ENCODE data around the gene OAS3.
A peak's percentile ranks its signal among the peaks of the same experiment; 100 is the strongest.
"Not testable (repeated sequence)": the region's sequence is repeated elsewhere in the genome, so short reads cannot be mapped to it uniquely, and the experiment has no call there.

OAS3 gene

DNA sequence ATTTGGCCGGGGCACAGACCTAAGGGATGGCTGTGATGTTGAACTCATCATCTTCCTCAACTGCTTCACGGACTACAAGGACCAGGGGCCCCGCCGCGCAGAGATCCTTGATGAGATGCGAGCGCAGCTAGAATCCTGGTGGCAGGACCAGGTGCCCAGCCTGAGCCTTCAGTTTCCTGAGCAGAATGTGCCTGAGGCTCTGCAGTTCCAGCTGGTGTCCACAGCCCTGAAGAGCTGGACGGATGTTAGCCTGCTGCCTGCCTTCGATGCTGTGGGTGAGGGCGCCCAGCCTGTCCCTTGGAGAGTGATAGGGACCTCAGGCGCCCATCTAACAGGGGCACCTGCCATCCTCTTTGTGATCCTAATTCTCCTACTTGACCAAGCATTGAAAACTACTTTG lies 12.4 kb downstream of the OAS3 start:
- no peak for DNase-seq (ENCODE audit: low read depth in 2 of 2)

DNA sequence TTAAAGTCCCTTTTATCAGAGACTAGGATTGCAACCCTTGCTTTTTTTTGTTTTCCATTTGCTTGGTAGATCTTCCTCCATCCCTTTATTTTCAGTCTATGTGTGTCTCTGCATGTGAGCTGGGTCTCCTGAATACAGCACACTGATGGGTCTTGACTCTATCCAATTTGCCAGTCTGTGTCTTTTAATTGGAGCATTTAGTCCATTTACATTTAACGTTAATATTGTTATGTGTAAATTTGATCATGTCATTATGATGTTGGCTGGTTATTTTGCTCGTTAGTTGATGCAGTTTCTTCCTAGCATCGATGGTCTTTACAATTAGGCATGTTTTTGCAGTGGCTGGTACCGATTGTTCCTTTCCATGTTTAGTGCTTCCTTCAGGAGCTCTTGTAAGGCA lies 18.9 kb downstream of the OAS3 start:
- DNase-seq (ENCODE audit: low read depth in 2 of 2), result not testable (repeated sequence)

DNA sequence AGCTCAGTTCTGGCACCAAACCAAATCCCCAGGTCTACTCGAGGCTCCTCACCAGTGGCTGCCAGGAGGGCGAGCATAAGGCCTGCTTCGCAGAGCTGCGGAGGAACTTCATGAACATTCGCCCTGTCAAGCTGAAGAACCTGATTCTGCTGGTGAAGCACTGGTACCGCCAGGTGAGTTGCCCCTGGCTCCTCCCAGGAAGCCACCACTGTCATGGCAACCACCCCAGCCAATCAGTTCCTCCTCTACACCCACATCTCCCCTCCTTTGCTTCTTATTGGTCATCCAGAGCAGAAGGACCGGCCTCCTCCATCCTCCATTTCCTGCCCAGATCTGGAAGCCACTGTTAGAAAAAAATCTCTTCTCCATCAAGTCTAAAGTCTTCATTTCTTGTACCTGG lies 22.8 kb downstream of the OAS3 start:
- no peak for DNase-seq (ENCODE audit: low read depth in 2 of 2)

DNA sequence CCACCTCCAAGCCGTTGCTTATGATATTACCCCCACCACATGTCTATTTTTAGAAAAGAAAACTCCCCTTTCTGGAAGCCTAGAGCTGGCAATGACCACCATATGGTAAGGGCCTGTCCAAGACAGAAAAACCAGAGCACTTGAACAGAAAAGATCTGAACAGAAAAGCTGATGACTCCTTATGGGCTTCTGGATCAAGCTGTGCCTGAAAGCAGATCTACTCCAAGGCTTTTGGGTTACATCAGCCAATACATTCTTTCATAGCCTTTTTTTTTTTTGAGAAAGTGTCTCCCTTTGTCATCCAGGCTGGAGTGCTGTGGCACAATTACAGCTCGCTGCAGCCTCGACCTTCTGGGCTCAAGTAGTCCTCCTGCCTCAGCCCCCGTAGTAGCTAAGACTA lies 23.3 kb downstream of the OAS3 start:
- DNase-seq (ENCODE audit: low read depth in 2 of 2), result no peak

DNA sequence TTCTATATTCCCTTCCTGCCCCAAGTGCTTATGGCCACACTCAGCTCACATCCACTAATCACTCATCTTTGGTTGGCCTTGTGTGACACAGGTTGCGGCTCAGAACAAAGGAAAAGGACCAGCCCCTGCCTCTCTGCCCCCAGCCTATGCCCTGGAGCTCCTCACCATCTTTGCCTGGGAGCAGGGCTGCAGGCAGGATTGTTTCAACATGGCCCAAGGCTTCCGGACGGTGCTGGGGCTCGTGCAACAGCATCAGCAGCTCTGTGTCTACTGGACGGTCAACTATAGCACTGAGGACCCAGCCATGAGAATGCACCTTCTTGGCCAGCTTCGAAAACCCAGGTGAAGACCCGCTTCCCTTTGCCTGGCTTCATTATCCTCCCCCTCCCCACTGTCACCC lies 24.3 kb downstream of the OAS3 start:
- DNase-seq (ENCODE audit: low read depth in 2 of 2), result no peak

DNA sequence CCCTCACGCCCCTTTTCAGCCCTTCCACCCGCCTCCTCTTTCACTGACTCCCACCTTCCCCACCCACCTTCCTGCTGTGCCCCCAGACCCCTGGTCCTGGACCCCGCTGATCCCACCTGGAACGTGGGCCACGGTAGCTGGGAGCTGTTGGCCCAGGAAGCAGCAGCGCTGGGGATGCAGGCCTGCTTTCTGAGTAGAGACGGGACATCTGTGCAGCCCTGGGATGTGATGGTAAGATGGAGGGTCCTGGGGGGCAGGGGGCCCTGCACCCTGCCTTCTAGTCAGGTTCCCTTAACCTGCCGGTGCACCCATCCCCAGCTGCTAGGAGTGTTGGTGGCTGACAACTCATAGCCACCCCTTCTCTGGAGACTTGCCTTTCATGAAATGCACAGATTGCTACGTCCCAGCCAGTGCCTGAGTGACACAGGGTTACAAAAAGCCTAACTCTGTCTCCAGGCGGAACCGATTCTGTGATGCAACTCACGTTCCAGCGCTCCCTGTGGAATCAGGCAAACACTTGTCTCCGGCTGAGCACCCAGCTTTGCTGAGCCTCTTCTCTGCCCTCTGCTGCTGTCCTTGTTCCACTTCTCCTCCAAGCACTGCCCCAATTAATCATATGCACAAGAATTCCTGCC lies 25.1 kb downstream of the OAS3 start:
- no peak for DNase-seq (ENCODE audit: low read depth in 2 of 2)

DNA sequence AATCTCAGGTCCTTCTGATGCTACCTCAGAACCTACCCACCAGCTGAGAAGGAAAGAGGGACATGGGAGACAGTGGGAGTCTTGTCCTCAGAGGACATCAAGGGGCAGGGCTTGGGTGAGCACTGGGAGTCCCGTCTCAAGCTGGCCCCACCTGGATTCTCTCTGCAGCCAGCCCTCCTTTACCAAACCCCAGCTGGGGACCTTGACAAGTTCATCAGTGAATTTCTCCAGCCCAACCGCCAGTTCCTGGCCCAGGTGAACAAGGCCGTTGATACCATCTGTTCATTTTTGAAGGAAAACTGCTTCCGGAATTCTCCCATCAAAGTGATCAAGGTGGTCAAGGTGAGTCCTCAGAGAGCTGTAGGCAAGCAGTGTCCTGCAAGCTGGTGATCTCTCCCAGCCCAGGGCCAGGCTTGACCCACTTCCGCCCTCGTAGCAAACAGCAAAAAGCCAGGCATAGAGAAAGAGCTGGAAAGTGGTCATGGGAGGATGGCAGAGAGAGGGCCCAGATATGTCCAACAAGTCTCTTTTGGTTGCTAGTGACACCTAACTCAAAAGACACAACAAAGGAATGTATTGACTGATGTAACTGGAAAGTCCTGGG lies 25.9 kb downstream of the OAS3 start:
- no peak for DNase-seq (ENCODE audit: low read depth in 2 of 2)

DNA sequence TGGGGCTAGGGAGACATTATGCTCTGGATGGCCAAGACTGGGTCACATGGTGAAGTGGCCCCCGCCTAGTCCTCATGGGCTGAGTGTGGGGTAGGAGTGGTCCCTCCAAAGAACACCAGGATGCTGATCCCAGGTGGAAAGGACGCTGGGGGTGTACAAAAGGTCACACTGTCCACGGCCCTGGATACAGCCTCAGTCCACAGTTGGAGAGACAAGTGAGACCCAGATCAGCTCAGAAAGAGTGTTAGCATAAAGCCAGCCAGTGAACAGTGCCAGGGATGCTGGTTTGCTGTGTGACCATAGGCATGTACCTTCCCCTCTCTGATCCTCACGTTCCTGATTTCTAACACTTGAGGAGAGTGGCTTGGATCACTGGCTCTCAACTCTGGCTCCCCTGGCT lies 26.6 kb downstream of the OAS3 start:
- no peak for DNase-seq (ENCODE audit: low read depth in 2 of 2)

DNA sequence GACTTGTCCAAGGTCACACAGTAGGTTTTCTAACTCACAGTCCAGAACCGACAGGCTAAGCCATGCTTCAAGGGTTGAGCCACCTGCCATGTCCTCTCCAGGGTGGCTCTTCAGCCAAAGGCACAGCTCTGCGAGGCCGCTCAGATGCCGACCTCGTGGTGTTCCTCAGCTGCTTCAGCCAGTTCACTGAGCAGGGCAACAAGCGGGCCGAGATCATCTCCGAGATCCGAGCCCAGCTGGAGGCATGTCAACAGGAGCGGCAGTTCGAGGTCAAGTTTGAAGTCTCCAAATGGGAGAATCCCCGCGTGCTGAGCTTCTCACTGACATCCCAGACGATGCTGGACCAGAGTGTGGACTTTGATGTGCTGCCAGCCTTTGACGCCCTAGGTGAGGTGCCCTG lies 27.4 kb downstream of the OAS3 start:
- DNase-seq (ENCODE audit: low read depth in 2 of 2), result no peak

DNA sequence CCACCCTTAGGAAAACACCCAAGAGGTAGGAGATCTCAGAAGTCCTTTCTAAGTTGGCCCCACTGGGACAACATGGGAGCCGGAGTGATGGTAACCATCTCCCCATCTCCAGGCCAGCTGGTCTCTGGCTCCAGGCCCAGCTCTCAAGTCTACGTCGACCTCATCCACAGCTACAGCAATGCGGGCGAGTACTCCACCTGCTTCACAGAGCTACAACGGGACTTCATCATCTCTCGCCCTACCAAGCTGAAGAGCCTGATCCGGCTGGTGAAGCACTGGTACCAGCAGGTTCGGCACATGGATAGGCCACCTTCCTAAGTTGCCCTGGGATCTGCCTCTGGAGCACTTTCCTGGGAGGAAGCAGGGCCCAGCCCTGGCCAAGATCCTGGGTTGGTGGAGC lies 29.0 kb downstream of the OAS3 start:
- no peak for DNase-seq (ENCODE audit: low read depth in 2 of 2)

DNA sequence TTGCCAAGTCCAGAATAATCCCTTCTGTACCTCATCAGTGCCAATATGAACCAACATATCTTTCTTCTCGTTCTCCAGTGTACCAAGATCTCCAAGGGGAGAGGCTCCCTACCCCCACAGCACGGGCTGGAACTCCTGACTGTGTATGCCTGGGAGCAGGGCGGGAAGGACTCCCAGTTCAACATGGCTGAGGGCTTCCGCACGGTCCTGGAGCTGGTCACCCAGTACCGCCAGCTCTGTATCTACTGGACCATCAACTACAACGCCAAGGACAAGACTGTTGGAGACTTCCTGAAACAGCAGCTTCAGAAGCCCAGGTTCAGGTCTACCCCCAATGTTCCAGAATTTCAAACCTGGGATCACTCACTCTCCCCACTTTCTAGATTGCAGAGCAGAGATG lies 29.6 kb downstream of the OAS3 start:
- no peak for DNase-seq (ENCODE audit: low read depth in 2 of 2)

DNA sequence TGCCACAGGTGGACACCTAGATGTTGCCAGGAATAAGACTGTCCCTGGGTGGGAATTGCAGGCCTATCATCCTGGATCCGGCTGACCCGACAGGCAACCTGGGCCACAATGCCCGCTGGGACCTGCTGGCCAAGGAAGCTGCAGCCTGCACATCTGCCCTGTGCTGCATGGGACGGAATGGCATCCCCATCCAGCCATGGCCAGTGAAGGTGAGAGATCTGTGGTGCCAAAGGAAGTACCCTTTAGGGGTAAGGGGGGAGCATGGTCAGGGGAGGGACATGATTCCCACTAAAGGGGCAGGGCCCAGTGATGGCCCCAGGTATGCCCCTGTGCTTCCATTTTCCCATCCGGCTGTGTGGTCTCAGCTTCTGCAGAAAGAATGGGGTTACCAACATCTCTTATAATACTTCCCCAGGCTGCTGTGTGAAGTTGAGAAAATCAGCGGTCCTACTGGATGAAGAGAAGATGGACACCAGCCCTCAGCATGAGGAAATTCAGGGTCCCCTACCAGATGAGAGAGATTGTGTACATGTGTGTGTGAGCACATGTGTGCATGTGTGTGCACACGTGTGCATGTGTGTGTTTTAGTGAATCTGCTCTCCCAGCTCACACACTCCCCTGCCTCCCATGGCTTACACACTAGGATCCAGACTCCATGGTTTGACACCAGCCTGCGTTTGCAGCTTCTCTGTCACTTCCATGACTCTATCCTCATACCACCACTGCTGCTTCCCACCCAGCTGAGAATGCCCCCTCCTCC lies 31.5 kb downstream of the OAS3 start:
- DNase-seq (ENCODE audit: low read depth in 2 of 2), result no peak

DNA sequence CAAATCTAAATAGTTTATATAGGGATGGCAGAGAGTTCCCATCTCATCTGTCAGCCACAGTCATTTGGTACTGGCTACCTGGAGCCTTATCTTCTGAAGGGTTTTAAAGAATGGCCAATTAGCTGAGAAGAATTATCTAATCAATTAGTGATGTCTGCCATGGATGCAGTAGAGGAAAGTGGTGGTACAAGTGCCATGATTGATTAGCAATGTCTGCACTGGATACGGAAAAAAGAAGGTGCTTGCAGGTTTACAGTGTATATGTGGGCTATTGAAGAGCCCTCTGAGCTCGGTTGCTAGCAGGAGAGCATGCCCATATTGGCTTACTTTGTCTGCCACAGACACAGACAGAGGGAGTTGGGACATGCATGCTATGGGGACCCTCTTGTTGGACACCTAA lies 32.1 kb downstream of the OAS3 start:
- no peak for DNase-seq (ENCODE audit: low read depth in 2 of 2)

DNA sequence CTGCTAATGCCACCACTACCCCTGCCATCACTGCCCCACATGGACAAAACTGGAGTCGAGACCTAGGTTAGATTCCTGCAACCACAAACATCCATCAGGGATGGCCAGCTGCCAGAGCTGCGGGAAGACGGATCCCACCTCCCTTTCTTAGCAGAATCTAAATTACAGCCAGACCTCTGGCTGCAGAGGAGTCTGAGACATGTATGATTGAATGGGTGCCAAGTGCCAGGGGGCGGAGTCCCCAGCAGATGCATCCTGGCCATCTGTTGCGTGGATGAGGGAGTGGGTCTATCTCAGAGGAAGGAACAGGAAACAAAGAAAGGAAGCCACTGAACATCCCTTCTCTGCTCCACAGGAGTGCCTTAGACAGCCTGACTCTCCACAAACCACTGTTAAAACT lies 33.0 kb downstream of the OAS3 start:
- DNase-seq (ENCODE audit: low read depth in 2 of 2), result no peak

DNA sequence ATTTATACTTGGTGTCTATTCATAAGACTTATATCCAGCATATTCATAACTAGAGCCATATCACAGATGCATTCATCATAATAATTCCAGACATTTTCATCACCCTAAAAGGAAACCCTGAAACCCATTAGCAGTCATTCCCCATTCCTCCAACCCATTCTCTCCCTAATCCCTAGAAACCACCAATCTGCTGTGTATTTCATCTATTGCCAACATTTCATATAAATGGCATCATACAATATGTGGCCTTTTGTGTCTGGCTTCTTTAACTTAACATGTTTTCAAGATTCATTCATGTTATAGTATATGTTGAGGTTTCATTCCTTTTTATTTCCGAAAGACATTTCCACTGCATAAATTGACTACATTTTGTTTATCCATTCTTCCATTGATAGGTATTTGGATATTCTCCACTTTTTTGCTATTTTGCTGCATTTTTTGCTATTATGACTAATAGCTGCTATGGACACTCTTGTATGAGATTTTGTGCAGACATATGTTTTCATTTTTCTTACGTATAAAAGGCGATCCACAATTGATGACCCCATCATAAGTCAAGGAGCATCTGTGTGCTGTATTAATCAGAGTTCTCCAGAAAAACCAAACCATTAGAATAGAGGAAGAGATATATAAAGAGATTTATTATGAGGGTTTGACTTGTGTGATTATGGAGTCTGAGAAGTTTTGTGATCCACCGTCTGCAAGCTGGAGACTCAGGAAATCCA lies 34.9 kb downstream of the OAS3 start:
- DNase-seq (ENCODE audit: low read depth in 2 of 2), result no peak

DNA sequence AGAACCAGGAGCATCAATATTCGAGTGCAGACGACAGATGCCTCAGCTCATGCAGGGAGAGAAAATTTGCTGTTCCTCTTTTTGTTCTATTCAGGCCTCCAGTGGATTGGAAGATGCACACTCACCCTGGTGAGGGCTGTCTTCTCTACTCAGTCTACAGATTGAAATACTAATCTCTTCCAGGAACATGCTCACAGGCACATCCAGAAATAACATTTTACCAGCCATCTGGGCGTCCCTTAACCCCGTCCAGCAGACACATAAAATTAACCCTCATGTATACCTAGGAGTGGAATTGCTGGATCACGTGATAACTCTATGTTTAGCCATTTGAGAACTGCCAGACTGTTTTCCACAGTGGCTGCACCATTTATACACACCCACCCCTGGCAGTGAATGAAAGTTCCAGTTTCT lies 35.6 kb downstream of the OAS3 start:
- no peak for DNase-seq (ENCODE audit: low read depth in 2 of 2)

DNA sequence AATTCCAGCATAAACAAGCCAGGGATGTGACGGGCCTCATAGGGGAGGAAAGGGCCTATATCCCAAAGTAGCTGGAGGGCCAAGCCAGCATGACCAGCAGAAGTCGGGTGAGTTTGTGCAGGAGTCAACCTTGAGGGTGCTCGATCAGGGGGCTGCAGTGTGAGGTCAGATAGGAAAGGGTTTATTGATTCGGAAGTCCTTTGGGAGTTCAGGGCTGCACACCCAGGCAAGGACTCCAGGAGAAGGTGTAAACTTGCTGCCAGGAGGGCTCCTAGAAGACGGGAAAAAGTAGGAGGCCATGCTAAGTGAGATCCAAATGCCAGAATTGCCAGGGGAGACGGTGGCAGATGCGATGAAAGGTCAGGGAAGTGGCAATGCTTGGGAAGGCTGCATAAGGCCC lies 36.6 kb downstream of the OAS3 start:
- DNase-seq (ENCODE audit: low read depth in 2 of 2), result no peak

DNA sequence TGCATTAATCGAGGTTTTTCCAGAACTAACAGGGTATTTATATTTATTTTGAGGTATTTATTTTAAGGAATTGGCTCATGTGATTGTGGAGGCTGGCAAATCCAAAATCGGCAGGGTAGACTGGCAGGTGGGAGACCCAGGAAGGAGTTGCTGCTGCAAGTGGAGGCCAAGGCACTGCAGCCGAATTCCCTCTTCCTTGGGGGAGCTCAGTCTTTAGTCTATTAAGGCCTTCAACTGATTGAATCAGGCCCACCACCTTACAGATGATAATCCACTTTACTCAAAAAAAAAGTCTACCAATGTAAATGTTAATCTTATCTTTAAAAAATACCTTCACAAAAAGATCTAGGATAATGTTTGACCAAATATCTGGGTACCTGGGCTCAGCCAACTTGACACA lies 38.9 kb downstream of the OAS3 start:
- DNase-seq (ENCODE audit: low read depth in 2 of 2), result no peak

DNA sequence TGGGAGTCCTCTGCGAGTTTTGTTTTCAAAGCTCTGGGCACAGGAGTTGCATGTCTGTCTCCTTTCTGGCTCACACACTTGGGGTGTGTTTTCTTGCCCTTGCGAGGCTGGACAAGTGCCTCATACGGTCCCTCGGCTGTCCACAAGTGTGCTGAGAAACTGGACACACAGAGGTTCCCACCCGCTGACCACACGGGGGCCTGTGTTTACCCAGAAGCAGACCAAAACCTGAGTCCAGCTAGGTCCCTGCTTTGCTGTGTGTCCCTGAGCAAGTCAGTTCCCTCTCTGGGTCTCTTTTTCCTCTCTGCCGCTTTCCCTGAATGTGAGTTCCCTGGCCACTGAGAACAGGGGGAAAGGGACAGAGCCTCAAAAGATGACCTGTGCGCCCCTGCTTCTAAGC lies 39.4 kb downstream of the OAS3 start:
- no peak for DNase-seq (ENCODE audit: low read depth in 2 of 2)

DNA sequence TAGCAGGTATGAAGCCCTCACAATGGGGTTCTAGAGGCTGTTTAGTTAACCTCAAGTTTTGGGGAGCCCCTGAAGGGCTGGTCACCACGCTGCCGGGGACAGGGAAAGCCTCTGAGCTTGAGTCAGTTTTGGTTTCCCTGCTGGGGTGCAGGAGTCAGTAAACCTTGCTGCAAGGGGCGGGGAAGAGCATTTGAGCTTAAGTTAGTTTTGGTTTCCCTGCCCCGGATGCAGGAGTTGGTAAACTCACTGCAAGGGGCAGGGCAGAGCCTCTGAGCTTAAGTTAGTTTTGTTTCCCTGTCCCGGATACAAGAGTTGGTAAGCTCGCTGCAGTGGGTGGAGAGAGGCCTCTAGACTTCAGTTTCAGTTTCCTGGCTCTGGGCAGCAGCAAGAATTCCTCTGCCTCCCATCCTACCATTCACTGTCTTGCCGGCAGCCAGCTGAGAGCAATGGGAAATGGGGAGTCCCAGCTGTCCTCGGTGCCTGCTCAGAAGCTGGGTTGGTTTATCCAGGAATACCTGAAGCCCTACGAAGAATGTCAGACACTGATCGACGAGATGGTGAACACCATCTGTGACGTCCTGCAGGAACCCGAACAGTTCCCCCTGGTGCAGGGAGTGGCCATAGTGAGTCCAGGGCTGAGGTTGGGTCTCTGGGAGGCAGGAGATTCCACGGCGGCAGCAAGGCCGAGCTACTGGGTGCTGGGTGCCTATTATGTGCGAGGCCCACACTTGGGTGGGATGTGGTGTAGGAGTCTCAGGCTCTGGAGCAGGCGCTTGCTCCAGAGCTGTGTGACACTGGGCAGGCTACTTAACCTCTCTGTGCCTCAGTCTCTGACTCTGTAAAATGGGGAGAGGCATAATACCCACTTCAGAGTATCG lies 40.1 kb downstream of the OAS3 start, which contains the start of gene OAS2:
TSS of gene OAS2 (plus strand) at position 357 of the 878 bp plus-strand sequence. CDS start at position 447, 90 bp downstream.
- DNase-seq (ENCODE audit: low read depth in 2 of 2), result peak; percentile 49 to 71

DNA sequence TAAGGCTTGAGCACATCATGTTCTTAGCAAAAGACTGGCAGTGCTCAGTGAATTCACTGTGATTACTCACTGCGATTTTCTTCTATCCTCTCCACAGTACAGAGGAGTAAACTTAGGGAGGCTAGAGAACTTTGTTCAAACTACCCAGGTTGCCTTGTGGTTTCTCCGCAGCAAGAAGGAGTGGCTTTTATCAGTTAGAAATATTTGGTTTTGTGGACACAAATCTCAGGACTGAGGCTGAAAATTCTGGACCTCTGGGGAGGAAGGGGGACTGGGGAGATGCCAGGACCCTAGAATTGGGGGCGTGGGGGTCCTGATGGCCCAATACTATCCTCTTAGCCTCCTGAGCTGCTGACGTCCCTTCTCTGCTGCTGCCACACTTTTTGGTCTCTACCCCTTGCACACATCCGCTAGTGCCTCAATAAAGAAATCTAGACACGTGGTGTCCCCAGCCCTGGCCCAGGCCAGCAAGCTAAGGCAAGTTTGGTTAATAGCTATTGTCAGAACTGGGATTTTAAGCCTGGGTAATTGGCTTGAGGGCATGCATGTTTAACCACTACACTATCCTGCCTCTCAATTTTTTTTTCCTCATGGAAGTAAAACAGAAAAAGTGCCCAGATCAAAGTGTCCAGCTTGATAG lies 40.9 kb downstream of the OAS3 start:
- peak in 1 of 2 donors; percentile 22 for DNase-seq (ENCODE audit: low read depth in 2 of 2)

Measured in activated CD8-positive, alpha-beta memory T cell treated with anti-CD3 and anti-CD28 coated beads for 4 hours (primary cell).